SK-N-DZ (cell line): ENCODE results near the gene TIE1. TPM values are rescaled to one million over a fixed set of nuclear protein-coding genes. Genes with fewer than 3 reads are reported as not detected.

Experiments used
- DNase-seq: peaks from one replicate; pipeline ENCODE4 v3.0.0-alpha.2; 2015; ENCODE audit warnings: low spot score
- polyA plus RNA-seq, 2 experiments: library from polyadenylated mRNA; depleted of rRNA; stranded (reverse); fragments of >200 nt; gene quantifications; 2 replicates each; pipeline ENCODE4 v1.2.3, GENCODE V29; 2014

Gene TIE1
- not detected in 2 replicates for polyA plus RNA-seq (2014; cell fraction: cytosol; rRNA removed)
- polyA plus RNA-seq (2014; cell fraction: nucleus; rRNA removed): not detected in 2 replicates

DNA sequence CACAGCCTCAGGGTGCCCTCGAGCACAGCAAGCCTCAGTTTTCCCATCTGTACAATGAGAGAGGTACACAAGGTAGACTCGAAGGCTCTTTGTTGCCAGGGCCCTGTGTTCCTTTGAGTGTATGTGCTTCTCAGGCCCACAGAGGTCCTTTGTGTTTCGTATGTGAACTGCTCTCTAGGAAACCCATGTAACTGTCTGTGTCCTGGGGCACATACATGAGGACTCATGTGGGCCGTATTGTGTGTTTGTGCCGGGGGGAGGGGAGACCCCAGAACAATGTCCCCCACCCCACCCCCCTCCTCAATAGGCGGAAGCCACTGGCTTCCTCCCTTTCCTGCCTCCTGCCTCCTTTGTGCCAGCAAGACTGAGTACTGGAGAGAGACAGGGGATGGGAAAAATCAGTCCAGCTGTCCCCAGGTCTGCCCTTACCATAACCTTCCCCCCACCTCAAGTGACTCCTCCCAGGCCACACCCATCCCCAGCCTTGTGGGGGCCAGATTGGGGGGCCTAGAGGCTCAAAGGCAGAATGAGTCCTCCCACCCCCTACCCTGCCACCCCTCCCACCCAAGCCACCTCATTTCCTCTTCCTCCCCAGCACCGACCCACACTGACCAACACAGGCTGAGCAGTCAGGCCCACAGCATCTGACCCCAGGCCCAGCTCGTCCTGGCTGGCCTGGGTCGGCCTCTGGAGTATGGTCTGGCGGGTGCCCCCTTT, at the start of gene TIE1:
TIE1 (plus strand) TSS at position 605 of the 717 bp plus-strand sequence; CDS start at position 695, 90 bp downstream.
- no peak for DNase-seq

GRCh38 chr1:43251024-43251423, 49.8 kb upstream of the TIE1 start:
- DNase-seq: no peak

DNA sequence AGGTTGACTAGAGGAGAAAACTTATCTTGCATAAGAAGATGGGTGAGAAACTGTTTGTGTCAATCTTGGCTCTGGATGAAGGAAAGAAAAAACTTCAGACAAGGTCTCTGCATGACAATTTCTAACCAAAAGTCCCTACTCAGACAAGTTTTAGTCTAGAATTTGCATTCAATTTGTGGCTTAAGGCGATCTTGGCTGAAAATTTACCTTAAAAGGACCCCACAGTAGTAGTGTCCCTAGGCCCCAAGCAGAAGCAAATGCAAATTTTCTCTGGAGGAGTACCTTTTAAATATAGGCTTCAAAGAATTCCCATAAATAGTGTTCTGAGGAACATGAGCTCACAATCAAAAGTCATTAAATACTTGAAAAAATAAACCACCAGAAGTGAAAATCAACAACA, 48.6 kb upstream of the TIE1 start:
- DNase-seq: no peak

DNA sequence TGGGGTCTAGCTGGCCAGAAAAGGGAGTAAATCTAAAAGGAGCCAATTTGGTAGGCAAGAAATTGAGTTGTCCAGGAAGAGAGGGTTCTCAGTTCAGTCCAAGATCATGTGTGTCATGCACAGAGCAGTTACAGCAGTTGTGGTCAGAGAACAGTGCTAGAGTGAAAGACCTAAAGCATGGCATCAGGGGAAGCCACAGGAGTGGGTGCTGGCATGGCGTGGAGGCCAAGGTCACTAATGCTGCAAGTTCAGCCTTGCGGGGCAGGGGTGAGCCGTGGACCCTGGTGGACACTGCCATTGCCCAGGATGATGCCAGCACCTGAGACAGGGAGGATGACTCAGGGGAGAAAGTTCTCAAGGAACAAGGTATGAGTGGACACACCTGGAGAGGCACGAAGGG, 47.6 kb upstream of the TIE1 start:
- no peak for DNase-seq

DNA sequence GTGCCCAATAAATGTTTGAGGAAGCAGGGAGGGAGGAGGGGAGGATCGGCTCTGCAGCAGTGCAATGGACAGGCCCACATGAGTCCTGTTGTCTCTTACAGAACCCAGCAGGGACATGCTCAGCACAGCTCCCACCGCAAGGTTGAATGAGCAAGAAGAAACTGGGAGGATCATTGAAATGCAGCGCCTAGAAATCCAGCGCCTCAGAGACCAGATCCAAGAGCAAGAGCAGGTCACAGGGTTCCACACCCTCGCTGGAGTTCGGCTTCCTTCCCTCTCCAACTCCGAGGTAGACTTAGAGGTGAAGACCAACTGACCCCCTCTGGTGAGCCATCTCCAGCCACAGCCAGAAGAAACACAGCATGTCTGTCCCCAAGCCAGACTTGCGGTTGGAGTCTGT, 46.9 kb upstream of the TIE1 start:
- DNase-seq: no peak

DNA sequence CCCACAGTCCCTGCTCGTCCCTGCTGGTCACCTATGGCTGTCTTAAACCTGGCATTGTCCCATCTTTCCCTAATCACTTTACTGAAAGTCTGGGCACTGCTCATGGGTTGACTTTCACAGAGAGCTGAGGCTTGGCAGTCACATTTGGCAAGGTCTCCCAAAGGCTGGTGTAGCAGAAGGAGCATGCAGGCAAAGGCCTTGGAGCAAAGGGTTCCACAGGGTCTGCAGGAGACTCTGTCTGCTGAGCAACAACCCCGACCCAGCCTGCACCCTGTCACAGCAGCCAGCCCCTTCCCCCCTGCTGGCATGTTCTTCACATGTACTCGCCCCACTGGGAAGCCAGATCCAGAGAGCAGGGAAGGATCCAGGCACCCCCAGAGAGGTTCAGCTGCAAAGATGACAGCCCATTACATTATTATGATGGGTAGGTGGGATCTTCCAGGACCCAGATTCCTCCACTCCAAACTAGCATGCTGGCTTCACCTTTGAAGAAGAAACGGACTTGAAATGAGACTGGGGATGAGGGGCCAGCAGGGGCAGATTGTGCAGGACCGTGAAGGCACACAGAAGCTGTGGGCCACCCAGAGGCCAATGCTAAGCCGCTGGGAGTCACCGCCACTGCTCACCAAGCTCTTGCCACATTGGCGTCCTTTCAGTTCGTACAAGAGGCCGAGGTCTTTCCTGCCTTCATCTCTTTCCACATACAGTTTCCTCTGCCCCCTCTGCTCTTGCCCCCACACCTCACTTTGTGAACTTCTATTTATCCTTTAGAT, 45.2 kb upstream of the TIE1 start:
- no peak for DNase-seq

GRCh38 chr1:43256675-43257570, 43.9 kb upstream of the TIE1 start:
- no peak for DNase-seq

DNA sequence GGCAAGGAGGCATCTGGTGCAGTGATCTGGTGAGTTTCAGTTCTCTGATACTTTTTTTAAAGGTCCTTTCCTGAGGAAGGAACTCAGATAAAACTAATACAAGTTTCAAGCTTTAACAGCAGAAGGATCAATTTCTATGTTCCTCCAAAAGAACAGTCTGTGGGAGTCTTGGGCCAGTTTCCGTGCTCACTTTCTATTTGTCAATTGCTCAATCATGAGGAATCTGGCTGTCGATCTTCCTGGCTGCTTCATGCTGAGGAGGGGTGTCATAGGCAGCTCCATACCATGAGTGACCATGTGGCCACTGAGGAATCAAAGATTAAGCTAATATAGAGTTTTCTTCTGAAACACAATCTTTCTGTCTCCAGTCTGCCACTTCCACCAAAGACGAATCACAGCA, 42.4 kb upstream of the TIE1 start:
- no peak for DNase-seq

DNA sequence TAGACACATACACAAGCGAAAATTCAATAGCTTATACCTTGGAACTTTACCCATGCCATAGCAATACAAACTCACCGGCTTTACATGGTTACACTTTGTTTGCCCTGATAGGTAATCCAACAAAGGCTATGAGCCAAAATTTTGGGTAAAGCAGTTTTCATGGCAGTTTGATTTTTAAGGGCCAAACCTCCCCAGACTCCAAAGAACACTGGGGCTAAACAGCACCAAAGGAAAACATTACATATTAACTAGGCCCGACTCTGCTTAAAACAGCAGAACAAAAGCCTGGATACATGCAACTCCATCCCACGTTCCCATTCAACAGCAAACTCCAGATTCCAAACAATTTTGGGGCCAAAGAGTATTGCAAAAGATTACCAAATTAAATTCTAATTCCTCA, 35.4 kb upstream of the TIE1 start:
- DNase-seq: no peak

DNA sequence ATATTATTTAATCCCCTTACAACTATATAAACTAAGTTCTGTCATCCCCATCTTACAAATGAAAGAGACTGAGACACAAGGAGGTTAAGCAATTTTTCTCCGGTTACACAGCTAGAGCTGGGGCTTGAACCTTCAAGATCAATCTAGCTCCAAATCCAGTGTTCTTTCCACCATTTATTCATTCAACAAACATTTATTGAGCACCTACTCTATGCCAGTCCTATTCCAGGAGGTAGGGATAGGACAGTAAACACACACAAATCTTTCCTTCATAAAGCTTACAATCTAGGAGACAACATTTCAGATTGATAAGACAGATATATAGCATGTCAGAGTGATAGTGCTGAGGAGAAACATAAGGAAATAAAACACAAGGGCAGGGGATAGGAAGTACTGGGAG, 33.9 kb upstream of the TIE1 start:
- DNase-seq: no peak

DNA sequence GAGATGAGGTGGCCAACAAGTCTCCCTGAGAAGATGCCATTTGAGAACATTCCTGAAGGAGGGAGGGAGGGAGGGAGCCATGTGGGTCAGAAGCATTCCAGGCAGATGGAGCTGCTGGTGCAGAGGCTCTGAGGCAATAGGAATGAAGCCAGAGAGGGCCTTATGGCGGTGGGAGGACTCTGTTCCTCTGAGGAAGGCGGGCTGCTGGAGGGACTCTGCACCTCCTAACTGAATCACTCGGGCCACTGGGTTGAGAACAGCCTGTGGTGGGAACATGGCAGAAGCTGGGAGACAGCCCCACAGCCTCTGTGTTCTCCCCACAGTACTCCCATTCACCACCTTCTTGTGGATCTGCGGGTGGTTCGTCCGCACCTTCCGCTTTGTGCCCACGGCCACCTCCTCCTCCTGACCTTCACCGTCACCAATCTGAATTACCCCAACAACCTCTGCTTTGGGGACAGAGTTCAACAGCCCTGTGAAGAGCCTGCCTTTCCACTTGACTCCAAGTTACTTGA, 33.4 kb upstream of the TIE1 start:
- no peak for DNase-seq

GRCh38 chr1:43267818-43268425, 32.9 kb upstream of the TIE1 start:
- DNase-seq: no peak

- DNase-seq: no peak
Observed at GRCh38 chr1:43269627-43270375, 31.0 kb upstream of the TIE1 start, which contains the start of gene TMEM125. Gene TMEM125 (plus strand): TSS chr1:43269983. CDS start chr1:43272723, 2,740 bp downstream.

DNA sequence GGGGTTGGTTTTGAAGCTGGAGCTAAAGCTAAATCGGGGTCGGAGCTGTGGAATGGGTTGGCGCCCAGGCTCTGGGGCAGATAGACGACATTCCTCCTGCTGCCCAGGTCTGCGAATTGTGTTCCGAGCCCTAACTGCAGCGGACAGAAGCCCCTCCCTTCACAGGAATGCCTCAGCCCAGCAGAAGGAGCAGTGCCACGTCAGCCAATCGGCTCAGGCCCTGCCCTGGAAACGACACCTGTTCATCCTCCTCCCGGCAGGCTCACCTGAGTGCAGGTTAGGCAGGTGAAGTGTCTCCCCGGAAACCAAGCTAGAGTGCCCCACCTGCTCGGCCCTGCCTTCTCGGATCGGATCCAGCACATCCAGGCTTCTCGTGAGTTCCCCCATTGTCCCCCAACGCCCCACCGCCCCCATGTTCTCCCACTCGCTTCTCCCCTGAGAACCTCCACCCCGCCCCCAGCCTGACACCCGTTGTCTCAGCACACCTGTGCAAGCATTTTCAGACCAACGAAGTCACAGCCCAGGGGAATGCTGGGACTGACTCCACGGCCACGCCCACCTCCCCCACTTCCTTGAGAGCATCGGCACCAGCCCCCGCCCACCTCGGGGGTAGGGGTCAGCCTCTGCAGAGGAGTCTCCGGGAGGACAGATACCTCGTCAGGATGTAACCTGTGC, 30.2 kb upstream of the TIE1 start:
- no peak for DNase-seq

DNA sequence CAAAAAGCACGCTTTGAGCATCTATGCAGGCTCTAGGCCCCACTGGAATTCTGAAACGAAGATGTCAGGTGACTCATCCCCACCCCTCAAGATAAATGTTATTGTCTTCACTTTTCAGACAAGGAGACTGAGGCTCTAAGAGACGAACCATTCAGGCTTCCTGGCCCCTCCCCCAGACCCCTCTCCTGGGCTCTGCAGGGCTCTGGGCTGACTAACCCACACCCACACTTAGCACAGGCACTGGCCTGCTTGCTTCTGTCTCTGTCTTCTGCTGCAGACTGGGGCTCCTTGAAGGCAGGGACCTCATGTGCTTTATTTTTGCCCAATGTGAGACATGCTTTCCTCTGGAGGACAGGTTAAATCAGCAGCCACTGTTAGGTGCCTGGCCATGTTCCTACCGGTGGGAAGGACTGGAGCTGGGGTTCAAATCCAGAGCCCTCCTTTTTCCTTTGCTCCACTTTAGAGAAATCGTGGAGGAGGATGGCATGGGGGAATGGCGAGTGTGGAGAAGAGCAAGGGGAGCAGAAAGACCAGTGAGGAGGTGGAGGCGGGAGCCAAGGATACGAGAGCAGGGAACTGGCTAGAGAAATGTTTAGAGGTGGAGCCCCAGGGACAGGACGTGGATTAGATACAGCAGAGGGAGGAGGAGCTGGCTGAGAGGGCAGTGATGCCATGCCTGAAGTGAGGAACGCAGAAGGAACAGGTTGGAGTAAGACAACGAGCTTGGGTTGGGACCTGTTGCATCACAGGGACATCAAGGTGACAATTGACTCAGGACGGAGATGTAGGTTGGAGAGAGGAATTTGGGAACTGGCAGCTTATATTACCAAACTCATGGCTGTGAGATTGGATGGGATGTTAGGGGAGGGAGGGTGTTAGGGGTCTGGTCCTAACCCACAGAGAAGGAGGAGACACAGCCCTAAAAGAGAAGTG, 29.3 kb upstream of the TIE1 start:
- DNase-seq: no peak

- no peak for DNase-seq
Observed at GRCh38 chr1:43272161-43272560, 28.6 kb upstream of the TIE1 start.

GRCh38 chr1:43272576-43273571, 27.9 kb upstream of the TIE1 start:
- no peak for DNase-seq
